MM.1S (cell line): Measurements from ENCODE around the gene GRAMD1A.
A peak's percentile ranks its signal among the peaks of the same experiment; 100 is the strongest.

Source experiments
- DNase-seq: peaks from one replicate; pipeline ENCODE4 v3.0.0-alpha.2; 2015
- H2AFZ ChIP-seq: fragments of 300-600 bp; sonication (generic); 2 replicates; pipeline ENCODE4 v1.6.0; 2016; ENCODE audit warnings: antibody characterized with exemption, low read length
- H3F3A ChIP-seq: fragments of 300-600 bp; sonication (generic); 2 replicates; pipeline ENCODE4 v1.6.1; 2016; ENCODE audit warnings: mild to moderate bottlenecking, antibody characterized with exemption, low read length, moderate library complexity, mixed read lengths; ENCODE audit not compliant: insufficient read depth
- H3K27ac ChIP-seq: fragments of 300-600 bp; sonication (generic); 2 replicates; pipeline ENCODE4 v1.5.1; 2016; ENCODE audit warnings: mild to moderate bottlenecking, low read length
- H3K27me3 ChIP-seq: fragments of 300-600 bp; sonication (generic); replicated peaks from 2 replicates; pipeline ENCODE4 v1.6.0; 2016; ENCODE audit warnings: low read length; ENCODE audit not compliant: insufficient read depth
- H3K36me3 ChIP-seq: fragments of 300-600 bp; sonication (generic); replicated peaks from 2 replicates; pipeline ENCODE4 v1.6.1; 2016; ENCODE audit warnings: mild to moderate bottlenecking, low read length, mixed read lengths; ENCODE audit not compliant: insufficient read depth
- H3K4me1 ChIP-seq: fragments of 300-600 bp; sonication (generic); 2 replicates; pipeline ENCODE4 v1.6.1; 2016; ENCODE audit warnings: low read length, mixed read lengths
- H3K4me2 ChIP-seq: fragments of 300-600 bp; sonication (generic); 2 replicates; pipeline ENCODE4 v1.6.0; 2016; ENCODE audit warnings: low read depth, low read length
- H3K4me3 ChIP-seq: fragments of 300-600 bp; sonication (generic); 2 replicates; pipeline ENCODE4 v1.5.1; 2016; ENCODE audit warnings: low read length, mixed read lengths
- H3K79me2 ChIP-seq: fragments of 300-600 bp; sonication (generic); 2 replicates; pipeline ENCODE4 v1.6.1; 2016; ENCODE audit warnings: mixed run types, low read length, mixed read lengths
- H3K9ac ChIP-seq: fragments of 300-600 bp; sonication (generic); 2 replicates; pipeline ENCODE4 v1.6.1; 2016; ENCODE audit warnings: low read length, mixed read lengths
- H3K9me2 ChIP-seq: fragments of 300-600 bp; sonication (generic); replicated peaks from 2 replicates; pipeline ENCODE4 v1.6.1; 2016; ENCODE audit warnings: mild to moderate bottlenecking, low read length, mixed read lengths; ENCODE audit not compliant: insufficient read depth
- H3K9me3 ChIP-seq: fragments of 300-600 bp; sonication (generic); replicated peaks from 2 replicates; pipeline ENCODE4 v1.6.1; 2016; ENCODE audit warnings: mild to moderate bottlenecking, low read length, mixed read lengths; ENCODE audit not compliant: insufficient read depth
- H4K20me1 ChIP-seq: fragments of 300-600 bp; sonication (generic); 2 replicates; pipeline ENCODE4 v1.6.1; 2016; ENCODE audit warnings: mild to moderate bottlenecking, low read length, moderate library complexity, mixed read lengths; ENCODE audit not compliant: insufficient read depth
- CTCF ChIP-seq: fragments of 300-600 bp; sonication (generic); IDR thresholded peaks from 2 replicates; pipeline ENCODE4 v1.5.1; 2016; ENCODE audit warnings: antibody characterized with exemption, low read length, mixed read lengths
- EZH2 ChIP-seq: fragments of 300-600 bp; sonication (generic); optimal IDR thresholded peaks from 2 replicates; pipeline ENCODE3; 2017; ENCODE audit warnings: low read depth, mild to moderate bottlenecking, antibody characterized with exemption, low read length, mixed read lengths
- EZH2phosphoT487 ChIP-seq: fragments of 300-600 bp; sonication (generic); IDR thresholded peaks from 2 replicates; pipeline ENCODE4 v1.6.1; 2018; ENCODE audit warnings: antibody characterized with exemption, low read length

GRAMD1A gene

GRCh38 chr19:34994286-34994642 is 5.9 kb upstream of the GRAMD1A start:
- Histone ChIP-seq H3K4me3 (no peak overlapping the region), H3K4me2 (no peak overlapping the region), H3K27ac (no peak overlapping the region), H3K9me2 (no peaks in the 10 kb centered on the region), H4K20me1 (no peaks in the 10 kb centered on the region), H3K9me3 (no peaks in the 10 kb centered on the region), H3K79me2 (no peaks in the 10 kb centered on the region), H3K4me1 (0 out of 2 replicates have a peak, but pooled peaks cover 10% of the 10 kb centered on the region), H3K27me3 (peaks cover 8% of the 10 kb centered on the region; the same call in 1 of the 2 replicates), H3K36me3 (no peaks in the 10 kb centered on the region), H2AFZ (peak overlapping the region; percentile 10; the same call in 1 of the 2 replicates), H3K9ac (no peak overlapping the region), H3F3A (no peaks in the 10 kb centered on the region)
- no peak for DNase-seq
- TF ChIP-seq EZH2 (no peak), CTCF (no peak), EZH2phosphoT487 (no peak)

- no peak overlapping the region for H3K4me2 ChIP-seq
- H4K20me1 ChIP-seq: no peaks in the 10 kb centered on the region
- H3K27ac ChIP-seq: no peak overlapping the region
- H2AFZ ChIP-seq: peak overlapping the region; percentile 10; the same call in 1 of the 2 replicates
- H3K4me3 ChIP-seq: no peak overlapping the region
- no peaks in the 10 kb centered on the region for H3K9me2 ChIP-seq
- no peaks in the 10 kb centered on the region for H3F3A ChIP-seq
- no peaks in the 10 kb centered on the region for H3K9me3 ChIP-seq
- H3K9ac ChIP-seq: no peak overlapping the region; the same call in 1 of the 2 replicates
- no peaks in the 10 kb centered on the region for H3K36me3 ChIP-seq
- peaks cover 8% of the 10 kb centered on the region; the same call in 1 of the 2 replicates for H3K27me3 ChIP-seq
- 0 out of 2 replicates have a peak, but pooled peaks cover 10% of the 10 kb centered on the region for H3K4me1 ChIP-seq
- no peak for TF ChIP-seq CTCF
- no peak for TF ChIP-seq EZH2phosphoT487
- TF ChIP-seq EZH2: no peak
- H3K79me2 ChIP-seq: no peaks in the 10 kb centered on the region
- DNase-seq: no peak
Observed at GRCh38 chr19:34994643-34995541, 5.2 kb upstream of the GRAMD1A start.

GRCh38 chr19:34995551-34995950 is 4.6 kb upstream of the GRAMD1A start:
- Histone ChIP-seq H3K4me3 (no peak overlapping the region), H3K4me1 (0 out of 2 replicates have a peak, but pooled peaks cover 10% of the 10 kb centered on the region), H3K9ac (no peak overlapping the region), H4K20me1 (no peaks in the 10 kb centered on the region), H3K36me3 (no peaks in the 10 kb centered on the region), H3K27ac (no peak overlapping the region), H3F3A (no peaks in the 10 kb centered on the region), H2AFZ (no peak overlapping the region), H3K9me2 (no peaks in the 10 kb centered on the region), H3K9me3 (no peaks in the 10 kb centered on the region), H3K4me2 (no peak overlapping the region), H3K79me2 (no peaks in the 10 kb centered on the region), H3K27me3 (peaks cover 4% of the 10 kb centered on the region; the same call in 1 of the 2 replicates)
- TF ChIP-seq EZH2 (no peak), CTCF (no peak), EZH2phosphoT487 (no peak)
- no peak for DNase-seq
